A549 (cell line): ENCODE measurements around the gene PNPLA7. TPM values are rescaled to one million over a fixed set of nuclear protein-coding genes. Genes with fewer than 3 reads are reported as not detected.
"Not testable (repeated sequence)": the region's sequence is repeated elsewhere in the genome, so short reads cannot be mapped to it uniquely, and the experiment has no call there.

Source experiments
- ATAC-seq, 2 experiments: fragments of 200-7000 bp in 1 of 2; fragments of >200 bp in 1 of 2; cut with Nextera tagmentation in 1 of 2; cut with Tn5 transposase in 1 of 2; 3 replicates each; pipeline versions ENCODE4 v1.8.0 to v1.9.1; 2018 to 2020; ENCODE audit warnings: mild to moderate bottlenecking in 1 of 2, moderate library complexity in 1 of 2
- CTCF ChIA-PET: fragments of 300-600 bp; sonication (Branson Sonifier 250); formaldehyde crosslinking; extraction: SDS; loops from one replicate; lab custom pipeline; 2021; ENCODE audit warnings: antibody characterized with exemption, inconsistent platforms; lab: Yijun Ruan, JAX
- POLR2A ChIA-PET: fragments of 350-600 bp; formaldehyde crosslinking; extraction: SDS; loops from one replicate; lab custom pipeline; 2021; ENCODE audit warnings: antibody characterized with exemption, inconsistent platforms; lab: Yijun Ruan, JAX
- DNase-seq, 2 experiments: peaks; one replicate each; pipeline versions ENCODE4 v3.0.0 to v3.0.0-alpha.2; 2011 to 2016; ENCODE audit warnings: low read depth in 1 of 2, low spot score in 1 of 2
- FAIRE-seq: peaks from 2 replicates; lab custom pipeline; 2011; peaks lifted over from hg19 to GRCh38; lab: Jason Lieb, UNC
- H3K27ac ChIP-seq, 2 experiments: fragments of >200 bp; sonication (Bioruptor Twin); formaldehyde crosslinking; 3 replicates each; pipeline ENCODE4 v1.5.1; 2016 to 2017
- H3K4me1 ChIP-seq: fragments of >200 bp; sonication (Bioruptor Twin); formaldehyde crosslinking; 3 replicates; pipeline ENCODE4 v1.6.1; 2016
- H3K4me2 ChIP-seq: fragments of >200 bp; sonication (Bioruptor Twin); formaldehyde crosslinking; 3 replicates; pipeline ENCODE4 v1.6.1; 2016
- H3K4me3 ChIP-seq: fragments of >200 bp; sonication (Bioruptor Twin); formaldehyde crosslinking; 3 replicates; pipeline ENCODE4 v1.5.1; 2016
- H3K9me3 ChIP-seq: fragments of >200 bp; sonication (Bioruptor Twin); formaldehyde crosslinking; 3 replicates; pipeline ENCODE4 v1.6.1; 2016
- BHLHE40 ChIP-seq: IDR thresholded peaks from 2 replicates; pipeline ENCODE4 v1.6.1; 2012; ENCODE audit warnings: low read depth, low read length, inconsistent platforms
- CBX2 ChIP-seq: fragments of 200-600 bp; sonication (generic); IDR thresholded peaks from 2 replicates; pipeline ENCODE4 v1.6.1; 2016; ENCODE audit warnings: low read depth, mild to moderate bottlenecking, borderline replicate concordance
- CHD2 ChIP-seq: fragments of 150-350 bp; IDR thresholded peaks from 2 replicates; pipeline ENCODE4 v1.6.1; 2014; ENCODE audit warnings: low read length; ENCODE audit not compliant: partially characterized antibody
- CHD4 ChIP-seq: fragments of 200-600 bp; sonication (generic); IDR thresholded peaks from 2 replicates; pipeline ENCODE4 v1.6.1; 2016; ENCODE audit warnings: antibody characterized with exemption, mild to moderate bottlenecking, borderline replicate concordance
- ESRRA ChIP-seq: fragments of 150-350 bp; IDR thresholded peaks from 2 replicates; pipeline ENCODE4 v1.6.1; 2014; ENCODE audit warnings: mild to moderate bottlenecking, low read length, borderline replicate concordance
- FOSB ChIP-seq: fragments of 250-450 bp; sonication (Bioruptor Pico); IDR thresholded peaks from 2 replicates; pipeline ENCODE4 v1.5.0; 2020; ENCODE audit warnings: mild to moderate bottlenecking, moderate library complexity
- FOSL2 ChIP-seq, 2 experiments: fragments of 450-650 bp in 1 of 2; fragments of >200 bp in 1 of 2; sonication (Bioruptor Twin) in 1 of 2; formaldehyde crosslinking; IDR thresholded peaks; 2 replicates each; pipeline versions ENCODE4 v1.5.0 to v1.6.1; 2016 to 2020; ENCODE audit warnings: mild to moderate bottlenecking in 1 of 2, moderate library complexity in 1 of 2
- GATA3 ChIP-seq: IDR thresholded peaks from 2 replicates; pipeline ENCODE4 v1.6.1; 2012; ENCODE audit warnings: borderline replicate concordance
- HMGXB4 ChIP-seq: fragments of 250-450 bp; sonication (Bioruptor Pico); IDR thresholded peaks from 2 replicates; pipeline ENCODE4 v1.5.0; 2021; ENCODE audit warnings: mild to moderate bottlenecking, moderate library complexity, borderline replicate concordance
- HOXB13 ChIP-seq: fragments of 250-450 bp; sonication (Bioruptor Pico); IDR thresholded peaks from 2 replicates; pipeline ENCODE4 v1.5.0; 2020; ENCODE audit warnings: low read depth, mild to moderate bottlenecking, moderate library complexity
- MAX ChIP-seq: IDR thresholded peaks from 2 replicates; pipeline ENCODE4 v1.6.1; 2012
- MYC ChIP-seq: IDR thresholded peaks from 2 replicates; pipeline ENCODE4 v1.6.1; 2012; ENCODE audit warnings: mild to moderate bottlenecking, inconsistent platforms, low read length, improper control_type of control experiment, borderline replicate concordance
- PHF8 ChIP-seq: fragments of 200-600 bp; sonication (generic); IDR thresholded peaks from 2 replicates; pipeline ENCODE4 v1.6.1; 2016; ENCODE audit warnings: low read depth, mild to moderate bottlenecking, antibody characterized with exemption, moderate library complexity, borderline replicate concordance
- POLR2AphosphoS2 ChIP-seq: conservative IDR thresholded peaks from 2 replicates; pipeline ENCODE4 v1.6.1; 2012; ENCODE audit warnings: low read length, improper control_type of control experiment, inconsistent platforms
- RARB ChIP-seq: fragments of 250-450 bp; sonication (Bioruptor Pico); IDR thresholded peaks from 2 replicates; pipeline ENCODE4 v1.8.0; 2021; ENCODE audit warnings: mild to moderate bottlenecking, moderate library complexity
- RFX5 ChIP-seq: fragments of 450-650 bp; IDR thresholded peaks from 2 replicates; pipeline ENCODE4 v1.7.1; 2014; ENCODE audit warnings: antibody characterized with exemption, mild to moderate bottlenecking, moderate library complexity
- SMC3 ChIP-seq: fragments of >200 bp; sonication (Bioruptor Twin); formaldehyde crosslinking; IDR thresholded peaks from 3 replicates; pipeline ENCODE4 v1.6.1; 2018; ENCODE audit warnings: inconsistent platforms
- SREBF2 ChIP-seq: fragments of 450-650 bp; IDR thresholded peaks from 2 replicates; pipeline ENCODE4 v1.6.1; 2014; ENCODE audit warnings: mild to moderate bottlenecking, moderate library complexity
- TFCP2L1 ChIP-seq: fragments of 250-450 bp; sonication (Bioruptor Pico); IDR thresholded peaks from 2 replicates; pipeline ENCODE4 v1.5.0; 2021; ENCODE audit warnings: mild to moderate bottlenecking
- ZSCAN20 ChIP-seq: fragments of 250-450 bp; sonication (Bioruptor Pico); IDR thresholded peaks from 2 replicates; pipeline ENCODE4 v1.8.0; 2022; ENCODE audit warnings: mild to moderate bottlenecking, moderate library complexity
- WGBS: methylation state at CpG from one replicate; pipeline ENCODE4 v1.1.6; 2017; ENCODE audit errors: missing lambda C conversion rate; 5-methylcytosine and 5-hydroxymethylcytosine counted together
- polyA plus RNA-seq, 4 experiments: library from polyadenylated mRNA; depleted of rRNA in 3 of 4; stranded (reverse); fragments of >200 nt; fragmentation: RNase III in 1 of 4; extraction: RNeasy Plus Mini Kit Qiagen cat#74134 plus additional on column Dnase treatment in 1 of 4; gene quantifications; 2 replicates in 3 of 4; 3 replicates in 1 of 4; pipeline ENCODE4 v1.2.3, GENCODE V29; 2011 to 2017

PNPLA7 gene
- polyA plus RNA-seq, 2 of the 4 experiments (the other 2 are of a cell fraction): 0.31 to 1.1 TPM

- WGBS: 88% methylated on average over 4 of the region's 5 CpGs
- CTCF ChIA-PET: interaction anchor here (1.0 kb wide), 1 partner anchor 10 kb away, joined by 4 read pairs; no protein-coding TSS in a partner anchor
- no peak for ATAC-seq
- no peak overlapping the region for H3K4me3 ChIP-seq
- H3K27ac ChIP-seq: no peak overlapping the region
- TF ChIP-seq RARB (no peak), SMC3 (no peak), FOSL2 (IDR thresholded peaks at IDR 0.05) (no peak), FOSL2 (CRISPR knock-in tag; IDR thresholded peaks at IDR 0.05) (no peak), BHLHE40 (no peak), GATA3 (no peak), MYC (no peak), HMGXB4 (CRISPR knock-in tag) (no peak), PHF8 (no peak), CHD2 (no peak), ESRRA (no peak), MAX (no peak), ZSCAN20 (no peak), CHD4 (no peak), SREBF2 (no peak), HOXB13 (no peak)
- TF ChIP-seq, all 56 proteins: peak for 0
- FAIRE-seq (no peak), DNase-seq (no peak)
- no peak overlapping the region for H3K4me2 ChIP-seq
- H3K4me1 ChIP-seq: no peaks in the 10 kb centered on the region
- H3K9me3 ChIP-seq: no peaks in the 10 kb centered on the region
- POLR2A ChIA-PET: no interaction called here
Measured at GRCh38 chr9:137569609-137570203, 19.5 kb upstream of the PNPLA7 start.

GRCh38 chr9:137568445-137568844 lies 18.2 kb upstream of the PNPLA7 start:
- H3K4me1 ChIP-seq, ATAC-seq, POLR2A ChIA-PET, H3K4me3 ChIP-seq, H3K9me3 ChIP-seq, H3K4me2 ChIP-seq, FAIRE-seq, H3K27ac ChIP-seq, DNase-seq: not testable (repeated sequence)
- WGBS: 90% methylated on average over 4 of the region's 5 CpGs
- CTCF ChIA-PET: interaction anchor here (1.6 kb wide), 1 partner anchor 17 kb away, joined by 6 read pairs; the partner anchor contains the start of gene MRPL41

DNA sequence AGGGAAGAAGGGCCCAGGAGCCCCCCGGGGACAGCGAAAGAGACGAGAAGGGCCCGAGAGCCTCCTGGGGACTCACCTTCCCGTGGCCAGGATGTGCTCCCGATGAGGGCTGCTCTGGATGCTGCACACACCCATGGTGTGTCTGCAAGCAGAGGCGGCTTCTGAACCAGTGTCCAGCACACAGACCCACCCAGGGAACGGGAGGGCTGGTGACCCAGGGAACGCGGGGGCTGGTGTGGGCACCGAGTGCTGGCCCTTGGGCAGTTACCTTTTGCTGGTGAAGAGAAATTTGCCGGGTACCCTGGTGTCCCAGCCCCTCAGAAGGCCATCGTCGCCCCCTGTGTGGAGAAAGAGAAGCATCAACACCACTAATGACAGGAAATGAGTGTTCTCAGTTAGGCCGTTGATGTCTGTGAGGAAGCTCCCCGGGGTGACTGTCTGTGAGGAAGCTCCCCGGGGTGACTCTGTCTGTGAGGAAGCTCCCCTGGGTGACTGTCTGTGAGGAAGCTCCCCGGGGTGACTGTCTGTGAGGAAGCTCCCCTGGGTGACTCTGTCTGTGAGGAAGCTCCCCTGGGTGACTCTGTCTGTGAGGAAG lies 14.7 kb upstream of the PNPLA7 start:
- TF ChIP-seq FOSB (CRISPR knock-in tag): no peak
- no peak for TF ChIP-seq CBX2
- no peak for TF ChIP-seq RFX5
- TF ChIP-seq POLR2AphosphoS2: no peak
- no peak for TF ChIP-seq MYC
- no peak for TF ChIP-seq HMGXB4 (CRISPR knock-in tag)
- TF ChIP-seq MAX: no peak
- no peak for TF ChIP-seq CHD4
- TF ChIP-seq TFCP2L1 (CRISPR knock-in tag): no peak
- TF ChIP-seq ESRRA: no peak

More for the DNA sequence above, 14.7 kb upstream of the PNPLA7 start:
- ChIA-PET CTCF (interaction anchor here (1.7 kb wide), 1 partner anchor 14 kb away, joined by 10 read pairs; the partner anchor contains the start of gene DPH7), POLR2A (no interaction called here)
- Histone ChIP-seq H3K4me1 (no peaks in the 10 kb centered on the region), H3K9me3 (no peaks in the 10 kb centered on the region), H3K4me2 (no peak overlapping the region), H3K4me3 (no peak overlapping the region), H3K27ac (no peak overlapping the region)
- peak in 1 of 2 experiments; percentile 54; a peak in 2 of 6 replicates for ATAC-seq
- no peak for DNase-seq
- 84% methylated on average over 13 of the region's 18 CpGs for WGBS
- no peak for FAIRE-seq
